Neural cell (in vitro differentiated cells): ENCODE measurements around the gene FAM174C. TPM values are rescaled to one million over a fixed set of nuclear protein-coding genes. Genes with fewer than 3 reads are reported as not detected.

ENCODE experiments used
- H2AFZ ChIP-seq: fragments of 200-600, 300-800 bp; sonication (generic), shearing (Covaris generic); 2 replicates; pipeline ENCODE4 v1.6.0; 2014; ENCODE audit warnings: low read depth, mild to moderate bottlenecking, antibody characterized with exemption, low read length, moderate library complexity
- H3F3A ChIP-seq: fragments of 200-600 bp; shearing (Covaris generic); 2 replicates; pipeline ENCODE4 v1.6.1; 2016; ENCODE audit warnings: mild to moderate bottlenecking, moderate library complexity, mixed read lengths, antibody characterized with exemption, low read length; ENCODE audit not compliant: insufficient read depth, poor library complexity, severe bottlenecking
- H3K27ac ChIP-seq: fragments of 200-600, 300-800 bp; sonication (generic), shearing (Covaris generic); 2 replicates; pipeline ENCODE4 v1.5.1; 2014; ENCODE audit warnings: mild to moderate bottlenecking, low read length, moderate library complexity
- H3K27me3 ChIP-seq: fragments of 300-800, 200-600 bp; sonication (generic), shearing (Covaris generic); 2 replicates; pipeline ENCODE4 v1.6.0; 2014; ENCODE audit warnings: mild to moderate bottlenecking, low read depth, low read length, moderate library complexity; ENCODE audit not compliant: insufficient read depth
- H3K36me3 ChIP-seq: fragments of 300-800, 200-600 bp; sonication (generic), shearing (Covaris generic); 2 replicates; pipeline ENCODE4 v1.5.1; 2014; ENCODE audit warnings: mild to moderate bottlenecking, antibody characterized with exemption, low read length, moderate library complexity; ENCODE audit not compliant: insufficient read depth
- H3K4me2 ChIP-seq: fragments of 300-800, 200-600 bp; sonication (generic), shearing (Covaris generic); 2 replicates; pipeline ENCODE4 v1.6.0; 2014; ENCODE audit warnings: mild to moderate bottlenecking, low read length
- H3K4me3 ChIP-seq: fragments of 300-800, 200-600 bp; sonication (generic), shearing (Covaris generic); 2 replicates; pipeline ENCODE4 v1.5.1; 2014; ENCODE audit warnings: mild to moderate bottlenecking, low read length, moderate library complexity
- H3K79me2 ChIP-seq: fragments of 200-600 bp; shearing (Covaris generic); replicated peaks from 2 replicates; pipeline ENCODE4 v1.6.0; 2014; ENCODE audit warnings: mild to moderate bottlenecking, low read length, moderate library complexity; ENCODE audit not compliant: insufficient read depth
- H3K9ac ChIP-seq: fragments of 300-800, 200-600 bp; sonication (generic), shearing (Covaris generic); 2 replicates; pipeline ENCODE4 v1.6.1; 2016; ENCODE audit warnings: mild to moderate bottlenecking, low read length, mixed read lengths
- H3K9me2 ChIP-seq: fragments of 200-600 bp; shearing (Covaris generic); 2 replicates; pipeline ENCODE4 v1.6.1; 2016; ENCODE audit warnings: mild to moderate bottlenecking, low read length, mixed read lengths; ENCODE audit not compliant: insufficient read depth
- H3K9me3 ChIP-seq: fragments of 200-600, 300-800 bp; sonication (generic), shearing (Covaris generic); 2 replicates; pipeline ENCODE4 v1.6.1; 2016; ENCODE audit warnings: mild to moderate bottlenecking, mixed run types, low read length, moderate library complexity, mixed read lengths
- H4K20me1 ChIP-seq: fragments of 200-600 bp; shearing (Covaris generic); 2 replicates; pipeline ENCODE4 v1.6.1; 2016; ENCODE audit warnings: mild to moderate bottlenecking, mixed run types; ENCODE audit not compliant: insufficient read depth
- CTCF ChIP-seq: fragments of 450-650 bp; IDR thresholded peaks from 2 replicates; pipeline ENCODE4 v1.5.1; 2014; ENCODE audit warnings: antibody characterized with exemption, mild to moderate bottlenecking, moderate library complexity; ENCODE audit not compliant: poor library complexity, severe bottlenecking
- EP300 ChIP-seq: fragments of 450-650 bp; conservative IDR thresholded peaks from 2 replicates; pipeline ENCODE4 v1.6.1; 2014; ENCODE audit warnings: antibody characterized with exemption, mild to moderate bottlenecking, moderate library complexity; ENCODE audit not compliant: poor library complexity, severe bottlenecking
- EZH2 ChIP-seq: fragments of 200-600, 300-800 bp; shearing (Covaris generic), sonication (generic); IDR thresholded peaks from 2 replicates; pipeline ENCODE4 v1.6.1; 2014; ENCODE audit warnings: antibody characterized with exemption, low read length, borderline replicate concordance, mild to moderate bottlenecking; ENCODE audit not compliant: insufficient read depth, poor library complexity, severe bottlenecking
- MXI1 ChIP-seq: fragments of 450-650 bp; conservative IDR thresholded peaks from 2 replicates; pipeline ENCODE4 v1.6.1; 2014; ENCODE audit warnings: antibody characterized with exemption, mild to moderate bottlenecking; ENCODE audit not compliant: poor library complexity, severe bottlenecking
- POLR2AphosphoS5 ChIP-seq: IDR thresholded peaks from 2 replicates; pipeline ENCODE4 v1.6.1; 2012
- RAD21 ChIP-seq: fragments of 450-650 bp; conservative IDR thresholded peaks from 2 replicates; pipeline ENCODE4 v1.6.1; 2014; ENCODE audit warnings: antibody characterized with exemption, mild to moderate bottlenecking, moderate library complexity
- REST ChIP-seq: IDR thresholded peaks from 2 replicates; pipeline ENCODE4 v1.6.1; 2012; ENCODE audit warnings: borderline replicate concordance
- SMC3 ChIP-seq: fragments of 450-650 bp; conservative IDR thresholded peaks from 2 replicates; pipeline ENCODE4 v1.6.1; 2014; ENCODE audit warnings: antibody characterized with exemption, mild to moderate bottlenecking, moderate library complexity; ENCODE audit not compliant: poor library complexity
- TAF1 ChIP-seq: IDR thresholded peaks from 2 replicates; pipeline ENCODE4 v1.6.1; 2012; ENCODE audit warnings: low read depth
- polyA plus RNA-seq: library from polyadenylated mRNA; depleted of rRNA; stranded (reverse); fragments of >200 nt; gene quantifications from 2 replicates; pipeline ENCODE4 v1.2.3, GENCODE V29; 2014

The FAM174C gene
- polyA plus RNA-seq, 1 donor from 2014 or later = 28.4 TPM

- Histone ChIP-seq H3K9me3 (no peaks in the 10 kb centered on the region), H3K9ac (peak overlapping the region; percentile 98), H3K36me3 (no peaks in the 10 kb centered on the region), H3K4me2 (no peak overlapping the region), H3K27ac (peak overlapping the region; percentile 93), H3K4me3 (peak overlapping the region; percentile 93), H3K9me2 (no peaks in the 10 kb centered on the region), H4K20me1 (no peaks in the 10 kb centered on the region), H2AFZ (no peak overlapping the region), H3K27me3 (no peaks in the 10 kb centered on the region), H3F3A (no peaks in the 10 kb centered on the region), H3K79me2 (peaks cover 33% of the 10 kb centered on the region)
- TF ChIP-seq RAD21 = no peak
- TF ChIP-seq EP300 = no peak
- TF ChIP-seq EZH2 = no peak
Observed at GRCh38 chr19:1247748-1248138, 27.6 kb upstream of the FAM174C start.

GRCh38 chr19:1248139-1248785 is 27.1 kb upstream of the FAM174C start, which contains the start of gene MIDN:
Gene MIDN (plus strand): TSS chr19:1248583. CDS start chr19:1250297, 1,714 bp downstream.
- H4K20me1 ChIP-seq = no peaks in the 10 kb centered on the region

GRCh38 chr19:1248786-1249297 is 26.5 kb upstream of the FAM174C start:
- Histone ChIP-seq H3F3A (no peaks in the 10 kb centered on the region), H3K27me3 (no peaks in the 10 kb centered on the region), H2AFZ (no peak overlapping the region), H3K4me3 (peak overlapping the region; percentile 93), H3K27ac (peak overlapping the region; percentile 93), H4K20me1 (peaks cover 4% of the 10 kb centered on the region), H3K9me3 (no peaks in the 10 kb centered on the region), H3K79me2 (peaks cover 42% of the 10 kb centered on the region), H3K9ac (peak overlapping the region; percentile 98), H3K9me2 (no peaks in the 10 kb centered on the region), H3K36me3 (no peaks in the 10 kb centered on the region), H3K4me2 (no peak overlapping the region)
- TF ChIP-seq EP300 = peak; percentile 80
- TF ChIP-seq CTCF = peak; percentile 94
- peak; percentile 70 for TF ChIP-seq SMC3
- TF ChIP-seq RAD21 = peak; percentile 66
- no peak for TF ChIP-seq TAF1
- TF ChIP-seq EZH2 = no peak
- TF ChIP-seq REST = no peak
- TF ChIP-seq MXI1 = peak; percentile 51
- peak; percentile 59 for TF ChIP-seq POLR2AphosphoS5

More at GRCh38 chr19:1248139-1248785, 27.1 kb upstream of the FAM174C start, which contains the start of gene MIDN:
- Histone ChIP-seq H3K9ac (peak within 1 kb of the TSS; percentile 98), H3K4me2 (no peak within 1 kb of the TSS), H3K9me3 (no peaks in the 10 kb centered on the region), H3K27me3 (no peaks in the 10 kb centered on the region), H3K36me3 (no peaks in the 10 kb centered on the region), H3F3A (no peaks in the 10 kb centered on the region), H2AFZ (no peak within 1 kb of the TSS), H3K9me2 (no peaks in the 10 kb centered on the region), H3K27ac (peak within 1 kb of the TSS; percentile 93), H3K4me3 (peak within 1 kb of the TSS; percentile 93), H3K79me2 (peaks cover 36% of the 10 kb centered on the region)
- TF ChIP-seq CTCF (peak; percentile 42), POLR2AphosphoS5 (no peak), TAF1 (peak; percentile 14)
